ENCODE measurements around the gene TAOK1. TPM values are rescaled to one million over a fixed set of nuclear protein-coding genes. Genes with fewer than 3 reads are reported as not detected.

TAOK1 gene
- total RNA-seq, 1 experiment from 2014 or later, result 56.3 TPM

DNA sequence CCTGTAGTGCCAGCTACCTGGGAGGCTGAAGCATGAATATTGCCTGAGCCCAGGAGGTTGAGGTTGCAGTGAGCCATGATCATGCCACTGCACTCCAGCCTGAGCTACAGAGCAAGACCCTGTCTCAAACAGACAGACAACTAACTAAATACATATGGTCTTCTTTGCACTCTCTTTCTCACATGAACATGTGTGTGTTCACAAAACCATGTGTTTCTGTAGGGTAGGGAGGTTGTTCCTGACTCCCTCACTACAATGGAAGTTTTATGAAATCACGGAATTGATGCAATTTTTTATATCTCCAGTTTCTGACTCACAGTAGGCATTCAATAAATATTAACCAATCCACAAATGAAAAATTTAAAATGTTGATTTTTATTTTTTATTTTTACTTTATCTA, 128.2 kb downstream of the TAOK1 start:
- Histone ChIP-seq H3K9ac (ENCODE audit: low read length) (no peak overlapping the region), H3K27ac (ENCODE audit: low read depth, low read length) (no peak overlapping the region), H3K27me3 (ENCODE audit: insufficient read depth, low read length) (no peaks in the 10 kb centered on the region), H4K20me1 (ENCODE audit: insufficient read depth) (no peaks in the 10 kb centered on the region), H3K36me3 (ENCODE audit: control insufficient read depth in 1 of 2, insufficient read depth in 2 of 2, low read length in 2 of 2) (peaks cover 3 to 25% of the 10 kb centered on the region in 2 experiments; a peak in 3 of 4 replicates), H3K9me3 (ENCODE audit: control insufficient read depth in 1 of 2, insufficient read depth in 1 of 2, low read depth in 1 of 2, low read length in 2 of 2) (no peaks in the 10 kb centered on the region), H3K79me2 (ENCODE audit: insufficient read depth, low read length) (no peaks in the 10 kb centered on the region), H3K9me2 (ENCODE audit: insufficient read depth) (no peaks in the 10 kb centered on the region), H3K4me1 (ENCODE audit: control insufficient read depth in 1 of 2, insufficient read depth in 2 of 2, low read length in 2 of 2) (no peaks in the 10 kb centered on the region), H2AFZ (ENCODE audit: low read depth, low read length, poor library complexity, severe bottlenecking) (no peak overlapping the region), H3K4me3 (replicated peaks in 1 of 2; ENCODE audit: low read depth in 1 of 2, low read length in 2 of 2) (no peak overlapping the region), H3K4me2 (ENCODE audit: low read length) (no peak overlapping the region)
- intact Hi-C loops (cut with micrococcal nuclease), result no loop called here
- POLR2A ChIA-PET, result no interaction called here
- TF ChIP-seq CBX3 (IDR thresholded peaks at IDR 0.05; ENCODE audit: low read depth), result no peak
- no peak for TF ChIP-seq EZH2 (IDR thresholded peaks at IDR 0.05)
- no peak for TF ChIP-seq ZNF274 (IDR thresholded peaks at IDR 0.05; ENCODE audit: low read depth, low read length)
- TF ChIP-seq SP1 (IDR thresholded peaks at IDR 0.05; ENCODE audit: low read depth), result no peak
- TF ChIP-seq ELF1 (IDR thresholded peaks at IDR 0.05; ENCODE audit: borderline replicate concordance, low read depth), result no peak
- TF ChIP-seq JUND (IDR thresholded peaks at IDR 0.05), result no peak
- no peak for TF ChIP-seq CEBPB (IDR thresholded peaks at IDR 0.05; ENCODE audit: low read depth)
- TF ChIP-seq YY1 (IDR thresholded peaks at IDR 0.05; ENCODE audit: extremely low read depth, insufficient replicate concordance, low read depth, low read length), result no peak
- TF ChIP-seq, protein P1, sequence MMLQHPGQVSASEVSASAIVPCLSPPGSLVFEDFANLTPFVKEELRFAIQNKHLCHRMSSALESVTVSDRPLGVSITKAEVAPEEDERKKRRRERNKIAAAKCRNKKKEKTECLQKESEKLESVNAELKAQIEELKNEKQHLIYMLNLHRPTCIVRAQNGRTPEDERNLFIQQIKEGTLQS (IDR thresholded peaks at IDR 0.05), result no peak
- no peak for TF ChIP-seq RAD21 (IDR thresholded peaks at IDR 0.05; ENCODE audit: low read depth)
- TF ChIP-seq, protein P2, sequence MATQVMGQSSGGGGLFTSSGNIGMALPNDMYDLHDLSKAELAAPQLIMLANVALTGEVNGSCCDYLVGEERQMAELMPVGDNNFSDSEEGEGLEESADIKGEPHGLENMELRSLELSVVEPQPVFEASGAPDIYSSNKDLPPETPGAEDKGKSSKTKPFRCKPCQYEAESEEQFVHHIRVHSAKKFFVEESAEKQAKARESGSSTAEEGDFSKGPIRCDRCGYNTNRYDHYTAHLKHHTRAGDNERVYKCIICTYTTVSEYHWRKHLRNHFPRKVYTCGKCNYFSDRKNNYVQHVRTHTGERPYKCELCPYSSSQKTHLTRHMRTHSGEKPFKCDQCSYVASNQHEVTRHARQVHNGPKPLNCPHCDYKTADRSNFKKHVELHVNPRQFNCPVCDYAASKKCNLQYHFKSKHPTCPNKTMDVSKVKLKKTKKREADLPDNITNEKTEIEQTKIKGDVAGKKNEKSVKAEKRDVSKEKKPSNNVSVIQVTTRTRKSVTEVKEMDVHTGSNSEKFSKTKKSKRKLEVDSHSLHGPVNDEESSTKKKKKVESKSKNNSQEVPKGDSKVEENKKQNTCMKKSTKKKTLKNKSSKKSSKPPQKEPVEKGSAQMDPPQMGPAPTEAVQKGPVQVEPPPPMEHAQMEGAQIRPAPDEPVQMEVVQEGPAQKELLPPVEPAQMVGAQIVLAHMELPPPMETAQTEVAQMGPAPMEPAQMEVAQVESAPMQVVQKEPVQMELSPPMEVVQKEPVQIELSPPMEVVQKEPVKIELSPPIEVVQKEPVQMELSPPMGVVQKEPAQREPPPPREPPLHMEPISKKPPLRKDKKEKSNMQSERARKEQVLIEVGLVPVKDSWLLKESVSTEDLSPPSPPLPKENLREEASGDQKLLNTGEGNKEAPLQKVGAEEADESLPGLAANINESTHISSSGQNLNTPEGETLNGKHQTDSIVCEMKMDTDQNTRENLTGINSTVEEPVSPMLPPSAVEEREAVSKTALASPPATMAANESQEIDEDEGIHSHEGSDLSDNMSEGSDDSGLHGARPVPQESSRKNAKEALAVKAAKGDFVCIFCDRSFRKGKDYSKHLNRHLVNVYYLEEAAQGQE (IDR thresholded peaks at IDR 0.05; ENCODE audit: low read depth), result no peak
- CTCF ChIA-PET, result interaction anchor here (1.1 kb wide), 1 partner anchor 149 kb away, joined by 3 read pairs; no protein-coding TSS in a partner anchor
- no TSS peak for BruUV-seq (replicated peaks)
- ATAC-seq, result no peak
- DNase-seq (ENCODE audit: low read depth, low spot score), result no peak
- RAD21 ChIA-PET (ENCODE audit: low non-redundant PET in 1 of 2, low total read pairs in 2 of 2, uncharacterized antibody in 2 of 2, unreplicated experiment in 2 of 2), result no interaction called here

Measured in HCT116 (cell line).